Hepatocyte (in vitro differentiated cells): ENCODE data around the gene PRSS36. TPM values are rescaled to one million over a fixed set of nuclear protein-coding genes. Genes with fewer than 3 reads are reported as not detected.

ENCODE experiments used
- DNase-seq: peaks from one replicate; pipeline ENCODE4 v3.0.0-alpha.2; 2016; ENCODE audit warnings: low spot score
- H2AFZ ChIP-seq: fragments of 200-600 bp; sonication (generic); 2 replicates; pipeline ENCODE4 v1.6.0; 2016; ENCODE audit warnings: antibody characterized with exemption, mild to moderate bottlenecking
- H3K27ac ChIP-seq: fragments of 200-600 bp; sonication (generic); 2 replicates; pipeline ENCODE4 v1.5.1; 2016; ENCODE audit warnings: mild to moderate bottlenecking
- H3K27me3 ChIP-seq: fragments of 200-600 bp; sonication (generic); 2 replicates; pipeline ENCODE4 v1.6.1; 2016
- H3K36me3 ChIP-seq: fragments of 200-600 bp; sonication (generic); replicated peaks from 2 replicates; pipeline ENCODE4 v1.5.1; 2016; ENCODE audit warnings: low read depth; ENCODE audit not compliant: insufficient read depth
- H3K4me1 ChIP-seq: fragments of 200-600 bp; sonication (generic); 2 replicates; pipeline ENCODE4 v1.5.1; 2016; ENCODE audit warnings: mild to moderate bottlenecking, moderate library complexity; ENCODE audit not compliant: insufficient read depth
- H3K4me2 ChIP-seq: fragments of 200-600 bp; sonication (generic); 2 replicates; pipeline ENCODE4 v1.6.0; 2016
- H3K4me3 ChIP-seq: fragments of 200-600 bp; sonication (generic); 2 replicates; pipeline ENCODE4 v1.5.1; 2016; ENCODE audit warnings: mild to moderate bottlenecking
- H3K79me2 ChIP-seq: fragments of 200-600 bp; sonication (generic); 2 replicates; pipeline ENCODE4 v1.6.0; 2017; ENCODE audit warnings: mild to moderate bottlenecking
- H3K9me2 ChIP-seq: fragments of 200-600 bp; sonication (generic); replicated peaks from 2 replicates; pipeline ENCODE4 v1.6.0; 2017; ENCODE audit warnings: mild to moderate bottlenecking; ENCODE audit not compliant: insufficient read depth
- H3K9me3 ChIP-seq: fragments of 200-600 bp; sonication (generic); 2 replicates; pipeline ENCODE4 v1.5.1; 2016; ENCODE audit warnings: low read depth, mild to moderate bottlenecking
- H4K20me1 ChIP-seq: fragments of 200-600 bp; sonication (generic); 2 replicates; pipeline ENCODE4 v1.6.0; 2016; ENCODE audit warnings: mild to moderate bottlenecking; ENCODE audit not compliant: insufficient read depth, poor library complexity, severe bottlenecking
- CTCF ChIP-seq: fragments of 200-600 bp; sonication (generic); IDR thresholded peaks from 2 replicates; pipeline ENCODE4 v1.5.1; 2016; ENCODE audit warnings: antibody characterized with exemption, mild to moderate bottlenecking; ENCODE audit not compliant: poor library complexity
- EZH2 ChIP-seq: fragments of 200-600 bp; sonication (generic); IDR thresholded peaks from 2 replicates; pipeline ENCODE4 v1.6.1; 2016; ENCODE audit warnings: antibody characterized with exemption, mild to moderate bottlenecking, borderline replicate concordance
- EZH2phosphoT487 ChIP-seq: fragments of 200-600 bp; sonication (generic); IDR thresholded peaks from one replicate; pipeline ENCODE4 v1.6.1; 2018; ENCODE audit warnings: antibody characterized with exemption, mild to moderate bottlenecking, low read depth, moderate library complexity; ENCODE audit not compliant: unreplicated experiment, severe bottlenecking
- WGBS: methylation state at CpG from one replicate; pipeline ENCODE4 v1.1.6; 2016; ENCODE audit warnings: low lambda C conversion rate; ENCODE audit errors: missing lambda C conversion rate; 5-methylcytosine and 5-hydroxymethylcytosine counted together
- polyA plus RNA-seq: library from polyadenylated mRNA; unstranded; fragments of >200 nt; fragmentation: Nextera tagmentation; extraction: Ambion mirVana; gene quantifications from 2 replicates; pipeline ENCODE4 v1.2.1, GENCODE V29; 2016
- total RNA-seq: library from RNA; depleted of rRNA; stranded (reverse); fragments of >200 nt; gene quantifications from 2 replicates; pipeline ENCODE4 v1.2.3, GENCODE V29; 2014

PRSS36 gene
- total and polyA plus RNA-seq, 2 experiments from 2014 or later, result 0.63 to 1.4 TPM

GRCh38 chr16:31129568-31130335 is 20.1 kb downstream of the PRSS36 start:
- Histone ChIP-seq H3K9me2 (no peaks in the 10 kb centered on the region), H3K4me3 (no peak overlapping the region), H3K27ac (peak overlapping the region; percentile 98), H3K4me2 (no peak overlapping the region), H4K20me1 (peaks cover 4% of the 10 kb centered on the region), H2AFZ (no peak overlapping the region), H3K36me3 (no peaks in the 10 kb centered on the region), H3K9me3 (no peaks in the 10 kb centered on the region), H3K79me2 (peaks cover 20% of the 10 kb centered on the region), H3K4me1 (peaks cover 57% of the 10 kb centered on the region), H3K27me3 (no peaks in the 10 kb centered on the region)
- peak; percentile 16 for DNase-seq
- 90% methylated on average over 27 of the region's 29 CpGs for WGBS
- TF ChIP-seq EZH2 (no peak), EZH2phosphoT487 (no peak), CTCF (no peak)

DNA sequence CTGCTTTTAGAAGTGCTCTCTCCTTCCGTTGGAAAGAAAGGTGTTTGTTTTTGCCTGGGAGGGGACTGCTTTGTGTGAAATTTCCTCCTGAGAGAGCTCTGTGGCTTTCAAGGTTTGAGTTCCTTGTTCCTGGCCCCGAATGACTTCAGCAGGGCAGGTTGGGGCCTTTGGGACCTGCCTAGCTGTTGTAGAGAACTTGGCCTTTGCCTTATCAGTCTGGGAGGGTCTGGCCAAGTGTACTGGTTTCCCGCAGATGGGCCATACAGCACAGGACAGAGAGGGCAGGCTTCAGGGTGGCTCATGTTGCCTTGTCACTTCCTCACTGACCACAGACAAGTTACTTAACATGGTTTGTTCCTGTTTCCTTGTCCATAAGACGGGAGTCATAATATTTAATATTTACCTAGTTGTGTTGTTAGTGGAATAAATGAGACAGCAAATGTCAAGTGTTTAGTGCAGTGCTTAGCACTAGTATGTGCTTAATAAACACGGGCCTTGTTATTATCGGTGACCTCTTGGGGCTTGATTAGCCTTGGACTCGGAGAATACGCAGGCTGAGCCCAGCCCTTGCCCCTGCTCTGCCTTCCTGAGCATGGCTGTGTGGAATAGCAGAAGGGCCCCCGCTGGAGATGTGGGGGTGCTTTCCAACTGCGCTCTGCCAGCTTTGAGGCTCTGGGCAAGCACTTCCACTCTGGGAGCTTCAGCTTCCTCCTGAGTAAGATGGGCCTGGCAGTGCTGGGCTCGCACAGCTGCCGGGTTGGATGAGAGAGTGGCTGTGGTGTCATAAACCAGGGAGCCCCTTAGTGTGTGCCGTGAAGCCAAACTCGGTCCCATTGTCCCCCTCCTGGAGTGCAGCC is 20.9 kb downstream of the PRSS36 start:
- H3K27me3 ChIP-seq, result no peaks in the 10 kb centered on the region
- no peak for TF ChIP-seq CTCF
- TF ChIP-seq EZH2phosphoT487, result no peak
- no peak for TF ChIP-seq EZH2
- 79% methylated on average over 14 of the region's 14 CpGs for WGBS
- H3K36me3 ChIP-seq, result no peaks in the 10 kb centered on the region
- peaks cover 11% of the 10 kb centered on the region for H3K79me2 ChIP-seq
- no peaks in the 10 kb centered on the region for H3K9me2 ChIP-seq
- peak overlapping the region; percentile 12 for H3K4me2 ChIP-seq
- peak; percentile 41 for DNase-seq
- peaks cover 52% of the 10 kb centered on the region for H3K4me1 ChIP-seq
- H4K20me1 ChIP-seq, result peaks cover 1% of the 10 kb centered on the region
- H3K4me3 ChIP-seq, result no peak overlapping the region
- no peaks in the 10 kb centered on the region for H3K9me3 ChIP-seq
- H3K27ac ChIP-seq, result peak overlapping the region; percentile 98
- H2AFZ ChIP-seq, result no peak overlapping the region

DNA sequence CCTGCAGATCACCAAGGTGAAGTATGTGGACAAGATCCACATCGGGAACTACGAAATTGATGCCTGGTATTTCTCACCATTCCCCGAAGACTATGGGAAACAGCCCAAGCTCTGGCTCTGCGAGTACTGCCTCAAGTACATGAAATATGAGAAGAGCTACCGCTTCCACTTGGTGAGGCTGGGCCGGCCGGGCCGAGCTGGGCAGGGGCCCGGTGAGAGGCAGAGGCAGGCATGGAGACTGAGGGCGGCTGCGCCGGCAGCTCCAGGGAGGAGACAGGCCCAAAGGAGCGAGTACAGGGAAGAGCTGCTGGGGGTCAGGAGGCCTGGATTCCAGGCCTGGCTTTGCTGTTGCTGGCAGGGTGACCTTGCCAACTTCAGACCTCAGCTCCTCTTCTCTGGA is 22.7 kb downstream of the PRSS36 start:
- H2AFZ ChIP-seq, result no peak overlapping the region
- peak; percentile 8 for DNase-seq
- no peaks in the 10 kb centered on the region for H3K27me3 ChIP-seq
- H4K20me1 ChIP-seq, result no peaks in the 10 kb centered on the region
- H3K4me1 ChIP-seq, result peaks cover 36% of the 10 kb centered on the region
- H3K4me3 ChIP-seq, result no peak overlapping the region
- no peaks in the 10 kb centered on the region for H3K79me2 ChIP-seq
- no peak overlapping the region for H3K4me2 ChIP-seq
- H3K9me2 ChIP-seq, result no peaks in the 10 kb centered on the region
- no peaks in the 10 kb centered on the region for H3K36me3 ChIP-seq
- 84% methylated on average over 13 of the region's 13 CpGs for WGBS
- TF ChIP-seq EZH2phosphoT487, result no peak
- no peak for TF ChIP-seq CTCF
- TF ChIP-seq EZH2, result no peak
- H3K9me3 ChIP-seq, result no peaks in the 10 kb centered on the region
- peak overlapping the region; percentile 98 for H3K27ac ChIP-seq
